HG03342 (cell line): ENCODE data around the gene KAT8.
A peak's percentile ranks its signal among the peaks of the same experiment; 100 is the strongest.
"Not testable (repeated sequence)": the region's sequence is repeated elsewhere in the genome, so short reads cannot be mapped to it uniquely, and the experiment has no call there.

Source experiments
- ATAC-seq: cut with Tn5 transposase; IDR thresholded peaks from one replicate; pipeline ENCODE4 v1.9.1; 2021; ENCODE audit warnings: mild to moderate bottlenecking, moderate library complexity; ENCODE audit not compliant: unreplicated experiment

The KAT8 gene

DNA sequence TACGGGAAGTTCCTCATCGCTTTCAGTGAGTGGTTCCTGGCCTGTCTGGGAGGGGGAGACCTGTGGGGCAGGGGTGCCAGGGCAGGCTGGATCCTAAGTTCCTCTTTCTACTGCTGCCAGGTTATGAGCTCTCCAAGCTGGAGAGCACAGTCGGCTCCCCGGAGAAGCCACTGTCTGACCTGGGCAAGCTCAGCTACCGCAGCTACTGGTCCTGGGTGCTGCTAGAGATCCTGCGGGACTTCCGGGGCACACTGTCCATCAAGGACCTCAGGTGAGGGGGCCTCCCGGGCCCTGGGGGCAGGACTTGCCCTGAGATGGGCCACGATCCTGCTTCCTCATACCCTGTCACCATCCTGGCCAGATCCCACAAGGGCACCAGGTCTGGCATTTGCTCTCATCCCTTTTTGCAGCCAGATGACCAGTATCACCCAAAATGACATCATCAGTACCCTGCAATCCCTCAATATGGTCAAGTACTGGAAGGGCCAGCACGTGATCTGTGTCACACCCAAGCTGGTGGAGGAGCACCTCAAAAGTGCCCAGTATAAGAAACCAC, 12.9 kb downstream of the KAT8 start:
- no peak for ATAC-seq

DNA sequence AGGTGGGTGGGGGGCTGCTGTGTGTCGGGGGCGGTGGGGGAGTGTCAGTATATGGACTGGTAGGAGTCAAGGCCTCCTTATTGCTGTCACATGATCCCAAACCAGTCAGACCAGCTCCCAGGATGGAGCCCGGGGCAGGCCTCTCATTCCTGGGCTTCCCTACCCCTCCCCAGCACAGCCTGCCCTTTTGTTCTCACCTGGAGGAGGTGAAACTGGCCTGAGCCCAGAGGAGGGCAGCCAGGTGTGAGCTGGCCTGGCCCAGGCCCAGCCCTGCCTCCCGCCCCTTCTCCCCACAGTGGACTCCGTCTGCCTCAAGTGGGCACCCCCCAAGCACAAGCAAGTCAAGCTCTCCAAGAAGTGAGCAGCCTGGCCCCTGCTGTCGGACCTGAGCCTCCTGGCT, 13.4 kb downstream of the KAT8 start:
- no peak for ATAC-seq

DNA sequence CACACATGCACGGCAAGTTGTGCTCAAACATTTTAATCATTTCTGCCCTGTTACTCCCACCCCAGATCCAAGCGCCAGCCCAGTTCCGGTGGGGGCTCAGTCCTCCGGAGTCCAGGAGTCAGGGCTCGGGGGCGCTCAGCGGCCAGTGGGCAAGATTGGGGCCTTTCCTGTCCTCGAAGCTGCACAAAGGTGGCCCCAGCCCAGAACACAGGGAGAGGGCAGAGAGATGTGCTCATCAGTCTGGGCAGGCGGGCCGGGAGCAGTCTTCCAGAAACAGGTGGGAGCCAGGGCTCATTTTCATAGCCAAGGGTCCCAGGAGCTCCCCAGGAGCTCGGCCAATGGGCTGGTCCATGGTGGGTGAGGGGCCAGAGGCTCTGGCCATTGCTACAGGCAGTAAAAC, 14.0 kb downstream of the KAT8 start:
- no peak for ATAC-seq

DNA sequence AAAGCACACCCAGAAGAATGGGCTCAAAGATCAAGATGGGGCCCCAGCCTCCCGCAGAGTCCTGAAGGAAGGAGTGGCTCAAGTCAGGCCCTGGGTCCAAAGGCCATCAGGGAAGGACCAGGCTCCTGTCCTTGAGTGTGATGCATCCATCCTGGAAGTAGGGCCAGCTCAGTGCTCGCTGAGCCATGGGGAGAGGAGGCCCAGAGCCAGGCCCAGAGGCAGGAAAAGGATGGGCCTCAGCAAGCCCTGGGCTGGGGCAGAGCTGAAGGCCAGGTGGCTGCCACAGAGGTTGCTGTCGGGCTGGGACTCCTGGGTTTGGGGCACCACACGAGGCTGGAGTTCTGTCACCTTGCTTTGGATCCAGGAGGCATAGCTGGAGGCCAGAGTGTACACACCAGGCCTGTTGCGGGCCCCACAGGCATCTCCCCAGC, 14.4 kb downstream of the KAT8 start:
- ATAC-seq, result no peak

DNA sequence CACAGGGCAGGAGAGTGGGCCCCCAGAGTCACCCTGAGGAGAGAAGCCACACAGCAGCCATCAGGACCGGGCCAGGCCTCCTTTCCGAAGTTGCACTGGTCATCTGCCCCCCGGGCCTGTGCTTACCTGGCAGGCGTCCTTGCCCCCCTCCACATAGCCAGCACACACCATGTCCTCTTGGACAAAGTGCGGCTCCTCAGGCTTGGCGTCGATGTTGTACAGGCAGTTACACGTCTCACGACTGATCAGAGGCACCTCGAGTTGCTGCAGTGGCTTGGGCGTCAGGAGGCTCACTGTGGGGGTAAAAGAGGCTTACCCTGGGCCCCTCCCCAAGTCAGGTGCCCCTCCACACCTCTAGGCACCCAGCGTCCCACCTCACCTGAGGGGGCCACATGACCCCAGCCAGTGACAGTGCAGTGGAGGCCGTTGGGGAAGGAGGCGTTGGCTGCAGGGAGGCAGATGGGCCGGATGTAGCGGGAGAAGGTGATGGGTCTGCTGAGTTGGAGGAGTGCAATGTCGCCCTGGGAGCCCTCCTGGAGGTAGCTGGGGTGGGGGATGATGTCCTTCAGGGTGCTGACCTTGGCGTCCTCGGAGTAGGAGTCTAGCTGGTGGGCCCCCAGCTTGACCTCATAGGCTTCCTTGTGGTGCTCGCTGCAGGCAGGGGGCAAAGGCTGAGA, 15.0 kb downstream of the KAT8 start:
- ATAC-seq, result no peak

DNA sequence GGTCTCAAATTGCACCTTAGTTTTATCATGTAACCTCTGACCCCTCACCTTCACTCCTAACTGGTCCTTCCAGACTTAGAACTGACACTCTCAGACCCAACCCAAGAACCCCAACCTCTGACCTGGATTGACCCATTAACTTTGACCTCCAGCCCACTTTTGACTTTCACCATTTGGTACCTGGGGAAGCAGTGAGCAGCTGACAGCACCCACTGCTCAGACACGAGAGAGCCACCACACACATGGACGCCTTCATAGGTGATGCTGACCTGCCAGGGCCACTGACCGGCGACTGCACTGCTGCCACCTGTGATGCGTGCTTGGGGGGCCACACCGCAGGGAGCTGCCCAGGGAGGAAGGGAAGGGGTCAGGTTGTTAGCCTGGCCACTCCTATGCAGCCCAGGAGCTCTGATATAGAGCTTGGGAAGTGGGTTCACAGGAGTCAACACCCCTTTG, 15.6 kb downstream of the KAT8 start:
- no peak for ATAC-seq

DNA sequence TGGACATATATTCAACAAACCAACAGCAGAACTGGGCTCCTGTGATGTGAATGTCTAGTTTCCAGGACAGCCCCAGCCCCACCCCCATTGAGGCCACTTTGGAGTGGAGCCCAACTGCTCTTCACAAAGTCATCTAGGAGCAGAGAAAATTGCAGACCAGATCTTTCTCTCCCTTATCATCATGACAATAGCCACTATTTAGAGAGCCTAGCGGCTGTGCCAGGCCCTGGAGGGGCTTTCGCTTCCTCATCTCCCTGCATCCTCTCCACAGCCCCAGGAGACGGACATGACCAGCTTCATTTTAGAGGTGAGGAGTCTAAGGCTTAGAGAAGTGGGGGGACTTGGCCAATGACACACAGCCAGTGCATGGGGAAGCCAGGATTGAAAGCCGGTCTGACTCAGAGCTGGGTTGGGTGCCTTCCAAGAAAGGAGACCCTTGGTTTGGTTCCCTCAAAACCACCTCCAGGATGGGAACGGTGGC, 16.7 kb downstream of the KAT8 start:
- no peak for ATAC-seq

DNA sequence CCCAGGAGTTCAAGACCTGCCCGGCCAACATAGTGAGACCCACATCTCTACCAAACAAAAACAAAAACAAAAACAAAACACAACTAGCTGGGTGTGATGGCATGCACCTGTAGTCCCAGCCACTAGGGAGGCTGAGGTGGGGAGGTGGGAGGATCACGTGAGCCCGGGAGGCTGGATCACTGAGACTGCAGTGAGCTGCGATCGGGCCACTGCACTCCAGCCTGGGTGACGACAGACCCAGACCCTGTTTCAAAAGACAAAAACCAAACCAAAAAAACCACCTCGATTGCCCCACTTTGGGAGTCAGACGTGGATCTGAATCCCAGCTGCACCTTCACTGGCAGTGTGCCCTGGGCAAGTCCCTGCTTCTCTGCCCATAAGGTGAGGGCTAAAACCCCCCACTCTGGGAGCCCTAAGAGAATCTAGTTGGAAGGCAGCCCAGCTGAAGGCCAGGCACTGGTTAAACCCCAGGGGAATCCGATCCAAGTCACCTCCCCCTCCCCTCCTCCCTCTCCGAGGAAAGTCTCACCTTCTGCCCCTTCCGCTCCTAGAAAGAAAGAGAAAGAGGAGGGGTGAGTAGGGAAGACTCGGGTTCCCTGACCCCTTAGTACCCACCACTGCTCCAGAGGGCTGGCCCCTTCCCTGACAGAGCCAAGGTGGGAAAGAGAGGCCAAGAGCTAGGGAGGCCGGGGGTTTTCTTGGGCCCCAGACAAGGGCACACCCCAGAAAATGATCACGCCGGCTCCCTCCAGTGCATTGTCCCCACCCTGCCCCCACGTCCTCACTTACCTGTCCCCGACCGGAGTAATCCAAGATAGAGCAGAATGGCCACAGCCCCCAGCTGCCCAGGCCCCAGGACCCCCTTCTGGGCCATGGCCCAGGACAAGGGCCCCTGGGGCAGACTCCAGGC, 17.4 kb downstream of the KAT8 start:
- ATAC-seq, result no peak

DNA sequence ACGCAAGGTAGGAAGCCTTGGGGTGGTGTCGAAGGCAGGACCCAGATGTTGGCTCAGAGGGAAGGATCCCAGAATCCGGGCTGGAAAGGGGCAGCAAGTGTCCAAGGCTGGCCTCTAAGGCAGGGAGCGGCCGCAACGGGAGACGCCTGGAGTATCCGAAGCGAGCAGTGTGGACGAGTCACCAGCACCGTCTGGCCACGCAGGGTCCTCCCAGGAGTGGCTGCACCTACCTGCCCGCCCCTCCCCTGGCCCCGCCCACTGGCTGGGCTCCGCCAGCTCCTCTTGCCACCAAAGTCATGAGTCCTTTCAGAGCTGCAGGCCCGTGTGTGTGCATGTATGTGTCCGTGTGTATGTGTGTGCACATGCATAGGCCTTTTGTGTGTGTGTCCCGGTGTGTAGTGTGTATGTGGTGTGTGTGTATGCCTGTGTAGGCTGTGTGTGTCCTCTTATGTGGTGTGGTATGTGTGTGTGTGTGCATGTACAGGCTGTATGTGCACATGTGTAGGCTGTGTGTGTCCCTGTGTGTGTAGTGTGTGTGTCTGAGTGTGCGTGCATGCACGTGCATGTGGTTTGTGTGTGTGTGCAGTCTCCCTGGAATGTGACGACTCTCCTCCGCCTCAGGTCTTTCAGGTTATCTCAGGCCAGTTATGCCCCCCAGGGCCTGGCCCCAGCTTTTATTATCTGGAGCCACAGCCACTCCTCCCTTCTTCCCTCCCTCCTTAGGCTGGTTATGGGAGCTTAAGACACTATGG, 18.2 kb downstream of the KAT8 start, which contains the start of gene PRSS8:
Gene PRSS8 (minus strand): TSS at position 193 of the 752 bp plus-strand sequence. CDS start 229 bp downstream, outside the sequence.
- no peak for ATAC-seq

DNA sequence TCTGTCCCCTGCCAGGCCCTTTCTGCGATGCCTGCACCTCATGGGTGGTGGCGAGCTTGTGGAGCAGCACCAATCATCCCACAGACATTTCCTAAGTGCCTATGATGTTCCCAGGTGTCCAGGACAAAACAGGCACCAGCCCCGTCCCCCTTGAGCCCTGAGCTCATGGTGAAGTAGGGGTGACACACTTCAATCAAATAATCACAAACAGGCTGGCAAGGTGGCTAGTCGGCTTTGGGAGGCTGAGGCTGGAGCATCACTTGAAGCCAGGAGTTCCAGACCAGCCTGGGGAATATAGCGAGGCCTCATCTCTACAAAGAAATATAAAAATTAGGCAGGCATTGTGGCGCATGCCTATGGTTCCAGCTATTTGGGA, 18.8 kb downstream of the KAT8 start:
- no peak for ATAC-seq

DNA sequence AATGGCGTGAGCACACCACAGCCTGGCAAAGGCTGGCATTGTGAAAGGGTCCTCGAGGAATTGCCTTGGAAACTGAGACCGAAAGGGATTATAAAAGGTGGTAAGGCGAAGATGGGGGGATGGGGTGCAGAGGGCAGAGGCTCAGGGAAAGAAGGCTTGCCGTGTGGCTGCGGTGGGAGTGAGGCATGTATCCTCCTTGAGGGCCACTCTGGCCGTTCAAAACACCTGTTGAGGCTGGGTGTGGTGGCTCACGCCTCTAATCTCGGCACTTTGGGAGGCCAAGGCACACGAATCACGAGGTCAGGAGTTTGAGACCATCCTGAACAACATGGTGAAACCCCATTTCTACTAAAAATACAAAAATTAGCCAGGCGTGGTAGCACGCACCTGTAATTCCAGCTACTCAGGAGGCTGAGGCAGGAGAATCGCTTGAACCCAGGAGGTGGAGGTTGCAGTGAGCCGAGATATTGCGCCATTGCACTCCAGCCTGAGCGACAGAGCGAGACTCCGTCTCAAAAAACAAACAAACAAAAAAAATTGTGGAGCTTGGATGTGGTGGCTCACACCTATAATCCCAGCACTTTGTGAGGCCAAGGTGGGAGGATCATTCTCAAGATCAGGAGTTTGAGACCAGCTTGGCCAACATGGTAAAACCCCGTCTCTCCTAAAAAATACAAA, 19.5 kb downstream of the KAT8 start:
- not testable (repeated sequence) for ATAC-seq

DNA sequence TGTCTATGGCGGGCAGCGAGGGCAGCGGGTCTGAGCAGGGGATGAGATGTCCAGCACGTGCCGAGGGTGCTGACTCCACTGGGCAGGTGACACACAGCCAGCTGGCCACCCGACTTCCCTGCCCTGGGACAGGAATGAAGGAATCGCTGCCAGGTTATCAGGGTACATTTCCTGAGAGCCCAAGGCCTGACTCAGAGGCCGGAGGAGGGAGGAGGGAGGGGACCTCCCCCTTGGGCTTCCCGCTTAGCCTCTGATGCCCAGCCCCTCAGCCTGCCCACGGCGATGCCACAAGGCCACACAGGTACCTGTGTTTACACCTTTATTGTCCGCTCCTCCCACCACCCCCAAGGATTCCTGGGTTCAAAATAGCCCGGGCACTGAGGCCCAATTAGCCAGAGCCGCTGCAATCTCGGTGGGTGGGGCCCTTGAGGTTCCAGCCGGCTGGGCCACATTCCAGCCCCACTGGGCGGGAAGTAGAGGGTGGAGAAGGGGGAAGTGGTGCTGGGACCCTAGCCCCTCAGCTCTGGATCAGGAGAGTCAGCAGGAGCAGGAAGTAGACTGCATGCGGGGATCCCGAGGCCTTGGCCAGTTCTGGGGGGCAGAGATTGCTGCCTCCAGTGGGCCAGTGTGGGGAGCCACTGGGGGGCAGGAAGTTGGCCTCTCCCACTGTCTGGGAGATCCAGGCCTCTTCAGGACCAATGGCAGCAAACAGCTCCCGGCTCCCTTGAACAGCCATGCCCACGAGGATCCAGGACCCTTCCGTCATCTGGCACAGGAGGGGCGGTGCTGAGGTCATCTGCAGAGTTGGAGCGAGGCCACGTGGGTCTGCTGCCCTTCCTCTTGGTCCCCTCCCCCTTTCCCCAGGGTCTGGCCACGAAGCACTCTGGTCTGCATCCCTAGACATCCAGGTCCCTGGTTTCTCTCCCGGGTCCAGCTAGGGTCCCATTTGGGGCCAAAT, 21.4 kb downstream of the KAT8 start:
- ATAC-seq, result no peak

DNA sequence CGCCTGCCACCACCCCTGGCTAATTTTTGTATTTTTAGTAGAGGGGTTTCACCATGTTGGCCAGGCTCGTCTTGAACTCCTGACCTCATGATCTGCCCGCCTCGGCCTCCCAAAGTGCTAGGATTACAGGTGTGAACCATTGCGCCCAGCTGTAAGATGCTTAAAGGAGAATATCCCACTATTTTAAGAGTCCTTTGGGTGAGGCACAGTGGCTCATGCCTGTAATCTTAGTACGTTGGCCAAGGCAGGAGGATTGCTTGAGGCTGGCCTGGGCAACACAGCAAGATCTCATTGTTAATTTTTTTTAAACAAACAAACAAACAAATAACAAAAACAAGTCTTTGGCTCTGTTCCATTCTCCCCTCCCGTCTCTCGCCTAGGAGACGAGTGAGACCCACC, 23.6 kb downstream of the KAT8 start:
- not testable (repeated sequence) for ATAC-seq

DNA sequence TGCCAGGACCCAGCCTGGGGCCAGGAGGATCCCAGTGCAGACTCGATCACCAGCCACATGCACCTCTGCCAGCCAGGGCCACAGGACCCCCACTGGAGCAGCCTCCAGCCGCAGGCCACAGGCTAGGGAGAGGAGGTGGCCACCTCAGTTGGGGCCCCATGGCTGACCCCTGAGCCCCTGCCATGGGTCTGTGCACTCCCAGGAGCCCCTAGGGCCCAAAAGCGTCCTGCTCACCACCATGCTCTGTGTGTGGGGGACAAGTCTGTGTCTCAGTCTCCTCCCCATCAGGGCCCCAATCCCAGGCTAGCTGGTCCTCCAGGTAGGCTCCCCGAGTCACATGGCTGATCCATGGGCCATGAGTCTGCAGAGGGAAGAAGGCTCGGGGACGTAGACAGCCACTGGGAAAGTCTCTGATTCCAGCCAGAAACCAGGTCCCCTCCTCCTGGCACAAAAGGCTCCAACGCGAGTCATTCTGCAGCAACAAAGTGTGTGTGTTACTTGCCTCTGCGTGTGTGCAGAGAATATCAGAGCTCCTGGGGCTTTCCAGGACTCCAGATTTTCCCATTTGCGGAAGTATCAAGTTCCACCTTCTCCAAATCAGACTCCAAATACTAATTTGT, 24.1 kb downstream of the KAT8 start:
- ATAC-seq, result no peak

DNA sequence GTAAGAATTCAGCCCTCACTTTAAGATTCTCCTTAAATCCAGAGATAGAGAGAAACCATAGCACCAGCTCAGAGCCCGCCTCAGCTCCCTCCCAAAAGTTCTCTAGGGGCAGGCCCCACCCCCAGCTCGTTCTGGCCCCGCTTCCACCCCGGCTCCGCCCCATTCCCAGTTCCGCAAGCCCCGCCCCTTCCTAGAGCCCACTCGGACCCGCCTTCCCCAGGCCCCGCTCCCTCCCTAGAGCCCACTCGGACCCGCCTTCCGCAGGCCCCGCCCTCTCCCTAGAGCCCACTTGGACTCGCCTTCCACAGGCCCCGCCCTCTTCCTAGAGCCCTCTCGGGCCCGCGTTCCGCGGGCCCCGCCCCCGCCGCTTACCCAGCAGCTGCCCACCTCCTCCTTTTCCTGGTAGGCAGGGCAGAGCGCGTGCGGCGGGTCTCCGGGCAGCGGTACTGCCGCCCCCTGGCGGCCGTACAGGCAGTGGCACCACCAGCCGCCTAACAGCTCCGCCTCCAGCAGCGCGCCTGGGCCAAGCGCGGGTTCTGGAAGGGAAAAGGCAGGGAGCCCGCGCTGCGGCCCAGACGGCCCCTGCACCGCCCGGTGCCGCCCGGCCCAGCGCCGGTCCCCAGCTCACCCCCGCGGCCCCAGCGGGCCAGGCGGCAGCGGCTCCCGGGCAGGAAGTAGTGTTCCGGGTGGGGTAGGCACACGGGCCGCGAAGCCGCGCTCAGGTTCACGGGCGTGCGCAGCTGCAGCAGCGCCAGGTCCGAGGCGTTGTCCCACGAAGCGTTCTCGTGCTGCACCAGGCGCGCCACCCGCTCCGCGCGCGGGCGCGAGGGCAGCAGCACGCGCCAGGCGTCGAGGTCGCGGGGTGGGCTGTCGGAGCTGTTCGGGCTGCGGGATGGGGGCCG, 24.9 kb downstream of the KAT8 start:
- peak; percentile 83 for ATAC-seq

DNA sequence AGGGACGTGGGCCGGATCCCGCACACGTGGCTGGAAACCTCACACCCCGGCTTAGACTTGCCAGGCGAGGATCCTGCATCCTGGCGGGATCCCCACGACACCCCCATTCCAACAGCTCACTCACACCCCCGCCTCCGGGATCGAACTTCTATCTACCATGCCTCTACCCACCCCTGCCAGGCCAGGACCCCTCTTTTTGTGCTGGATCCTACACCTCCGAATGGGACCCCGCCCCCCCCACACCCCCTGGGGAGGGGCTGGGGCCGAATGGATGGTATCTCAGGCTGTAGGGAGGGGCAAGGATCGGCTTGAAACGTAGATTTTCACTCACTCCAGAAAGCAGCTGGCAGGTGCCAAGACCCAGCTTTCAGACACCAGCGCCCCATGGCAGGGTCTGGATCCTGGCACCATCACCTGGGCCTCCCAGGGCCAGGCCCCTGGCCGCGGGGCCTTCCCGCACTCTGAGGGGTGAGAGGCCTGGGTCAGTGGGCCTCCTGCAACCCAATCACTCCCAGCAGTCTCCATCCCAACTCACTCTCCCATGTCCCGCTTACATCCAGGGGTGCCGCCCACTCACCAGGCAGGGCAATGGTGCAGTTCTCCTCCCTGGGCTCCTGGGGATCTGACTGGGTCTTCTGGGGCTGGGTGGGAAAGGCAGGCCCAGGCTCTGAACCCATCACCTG, 25.7 kb downstream of the KAT8 start:
- no peak for ATAC-seq

DNA sequence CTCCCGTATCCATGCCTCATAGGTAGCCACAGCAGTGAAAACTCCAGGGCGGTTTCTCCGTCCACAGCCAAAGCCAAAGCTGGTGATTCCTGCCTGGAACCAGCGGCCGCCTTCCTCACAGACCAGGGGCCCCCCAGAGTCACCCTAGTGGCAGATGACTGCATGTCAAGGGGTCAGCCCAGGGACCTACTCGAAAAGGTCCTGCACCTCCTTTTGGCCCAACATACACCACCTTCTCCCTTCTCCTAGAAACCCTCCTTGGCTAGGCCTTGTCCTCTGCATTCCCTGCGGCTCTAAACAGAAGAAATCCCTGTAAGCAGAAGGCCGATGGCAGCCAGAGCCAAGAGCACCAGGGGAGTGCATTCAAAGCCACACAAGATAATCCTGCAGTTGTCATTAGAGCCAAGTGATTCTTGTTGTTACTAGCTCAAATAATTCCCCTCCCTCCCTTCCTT, 26.3 kb downstream of the KAT8 start:
- ATAC-seq, result no peak
